ENCODE results near the gene GDF2. TPM values are rescaled to one million over a fixed set of nuclear protein-coding genes. Genes with fewer than 3 reads are reported as not detected.

Gene GDF2
- not detected in 2 replicates for total RNA-seq

GRCh38 chr10:47322300-47323061 lies at the start of gene GDF2:
Gene GDF2 (plus strand): TSS chr10:47322454. CDS start chr10:47322669, 215 bp downstream.

DNA sequence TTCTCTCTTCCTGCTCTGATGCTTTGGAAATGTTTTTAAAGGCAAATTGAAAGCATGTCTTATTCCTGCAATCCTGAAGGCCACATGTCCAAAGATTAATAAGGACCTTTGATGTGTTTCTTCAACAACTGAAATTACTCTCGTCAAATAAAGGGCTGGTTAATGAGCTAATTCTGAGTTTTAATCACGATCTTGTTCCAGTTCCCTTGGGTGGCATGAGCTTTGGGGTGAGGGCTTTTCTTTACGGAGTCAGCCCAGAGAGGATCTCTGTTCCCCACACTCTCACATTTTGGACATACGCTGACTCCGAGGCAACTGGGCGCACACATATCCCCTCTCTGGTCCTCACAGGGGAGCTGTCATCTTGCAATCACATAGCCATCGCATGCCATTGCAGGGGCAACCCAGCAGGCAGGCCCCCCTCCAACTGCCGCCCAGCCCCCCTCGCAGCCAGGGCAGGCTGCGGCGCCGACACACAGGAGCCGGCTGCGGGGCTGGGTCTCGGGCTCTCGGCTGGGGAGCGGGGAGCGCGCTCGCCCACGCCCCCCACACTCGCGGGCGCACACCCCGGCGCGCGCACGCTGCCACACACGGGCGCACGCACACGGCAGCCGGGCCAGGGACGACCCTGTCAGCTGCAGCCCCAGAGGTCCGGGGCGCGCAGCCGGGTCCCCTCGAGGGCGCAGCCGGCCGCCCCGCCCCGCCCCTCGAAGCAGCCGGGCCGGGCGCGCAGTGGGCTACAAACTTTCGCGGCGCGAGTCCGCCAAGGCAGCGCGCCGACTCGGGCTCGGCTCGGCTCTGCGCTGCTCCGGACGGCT lies 22.4 kb upstream of the GDF2 start, which contains the start of gene GDF10:
TSS of gene GDF10 (plus strand) at position 587 of the 818 bp plus-strand sequence. CDS start 455 bp downstream, outside the sequence.

DNA sequence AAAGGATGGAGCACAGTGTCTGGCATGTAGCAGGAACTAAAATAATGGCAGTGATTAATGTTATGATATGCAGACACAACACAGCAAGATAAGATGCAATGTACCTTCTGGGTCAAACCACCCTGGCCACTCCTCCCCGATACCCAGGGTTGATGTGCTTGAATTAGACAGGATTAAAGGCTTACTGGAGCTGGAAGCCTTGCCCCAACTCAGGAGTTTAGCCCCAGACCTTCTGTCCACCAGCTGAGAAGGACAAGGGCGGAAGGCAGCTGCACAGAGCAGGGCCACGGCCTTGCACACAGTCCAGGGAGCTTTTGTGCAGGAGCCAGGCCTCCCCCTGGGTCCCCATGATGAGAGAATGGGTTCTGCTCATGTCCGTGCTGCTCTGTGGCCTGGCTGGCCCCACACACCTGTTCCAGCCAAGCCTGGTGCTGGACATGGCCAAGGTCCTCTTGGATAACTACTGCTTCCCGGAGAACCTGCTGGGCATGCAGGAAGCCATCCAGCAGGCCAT lies 25.9 kb downstream of the GDF2 start, which contains the start of gene RBP3:
TSS of gene RBP3 (plus strand) at position 226 of the 514 bp plus-strand sequence. CDS start at position 348, 122 bp downstream.

Other genes with a start within 250 kb of the GDF2 start
- not detected in 2 replicates for gene GDF10, start 22.3 kb upstream of the GDF2 start, total RNA-seq
- gene RBP3, start 25.9 kb downstream of the GDF2 start, total RNA-seq, result not detected in 2 replicates
- gene ZNF488, start 61.8 kb downstream of the GDF2 start, total RNA-seq, result 0.18 TPM in 1 of 2 replicates, not detected in the other
- gene ANXA8, start 161.7 kb downstream of the GDF2 start, total RNA-seq, result 0.16 and 0.54 TPM in 2 replicates
- not detected in 2 replicates for gene FAM25G, start 169.2 kb downstream of the GDF2 start, total RNA-seq
- 0.32 and 0.90 TPM in 2 replicates for gene AGAP9, start 201.2 kb downstream of the GDF2 start, total RNA-seq

Measured in cardiac atrium fibroblast (primary cell).